Esophagus squamous epithelium (tissue), 4 donors: Measurements from ENCODE around the gene CAPN8.

Source experiments
- POLR2A ChIP-seq, 4 donors: fragments of 450-650 bp; IDR thresholded peaks; one replicate each; pipeline ENCODE4 v1.6.1; 2017; ENCODE audit warnings: antibody characterized with exemption in 4 of 4, mild to moderate bottlenecking in 4 of 4, moderate library complexity in 3 of 4
- TF ChIP-seq, protein P1 (sequence below), 6 experiments: fragments of 450-650 bp in 4 of 6; fragments of 200-600 bp in 2 of 6; sonication (generic) in 2 of 6; IDR thresholded peaks; one replicate each; pipeline ENCODE4 v1.5.1; 2016 to 2019; ENCODE audit warnings: antibody characterized with exemption in 6 of 6, mild to moderate bottlenecking in 4 of 6, moderate library complexity in 4 of 6

DNA sequence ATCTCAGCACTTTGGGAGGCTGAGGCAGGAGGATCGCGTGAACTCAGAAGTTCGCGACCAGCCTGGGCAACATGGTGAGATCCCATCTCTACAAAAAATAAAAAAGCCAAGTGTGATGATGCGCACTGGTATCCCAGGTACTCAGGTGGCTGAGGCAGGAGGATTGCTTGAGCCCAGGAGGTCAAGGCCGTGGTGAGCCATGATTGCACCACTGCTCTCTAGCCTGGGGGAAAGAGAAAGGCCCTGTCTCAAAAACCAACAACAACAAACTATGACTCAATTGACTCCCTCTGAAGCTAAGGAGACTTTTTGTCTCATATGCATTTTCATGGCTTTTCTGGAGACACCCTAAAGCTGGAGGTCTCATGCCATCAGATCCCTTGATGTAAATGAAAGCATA, 153.4 kb downstream of the CAPN8 start:
- TF ChIP-seq POLR2A (IDR thresholded peaks at IDR 0.05), result no peak
- TF ChIP-seq, protein P1, sequence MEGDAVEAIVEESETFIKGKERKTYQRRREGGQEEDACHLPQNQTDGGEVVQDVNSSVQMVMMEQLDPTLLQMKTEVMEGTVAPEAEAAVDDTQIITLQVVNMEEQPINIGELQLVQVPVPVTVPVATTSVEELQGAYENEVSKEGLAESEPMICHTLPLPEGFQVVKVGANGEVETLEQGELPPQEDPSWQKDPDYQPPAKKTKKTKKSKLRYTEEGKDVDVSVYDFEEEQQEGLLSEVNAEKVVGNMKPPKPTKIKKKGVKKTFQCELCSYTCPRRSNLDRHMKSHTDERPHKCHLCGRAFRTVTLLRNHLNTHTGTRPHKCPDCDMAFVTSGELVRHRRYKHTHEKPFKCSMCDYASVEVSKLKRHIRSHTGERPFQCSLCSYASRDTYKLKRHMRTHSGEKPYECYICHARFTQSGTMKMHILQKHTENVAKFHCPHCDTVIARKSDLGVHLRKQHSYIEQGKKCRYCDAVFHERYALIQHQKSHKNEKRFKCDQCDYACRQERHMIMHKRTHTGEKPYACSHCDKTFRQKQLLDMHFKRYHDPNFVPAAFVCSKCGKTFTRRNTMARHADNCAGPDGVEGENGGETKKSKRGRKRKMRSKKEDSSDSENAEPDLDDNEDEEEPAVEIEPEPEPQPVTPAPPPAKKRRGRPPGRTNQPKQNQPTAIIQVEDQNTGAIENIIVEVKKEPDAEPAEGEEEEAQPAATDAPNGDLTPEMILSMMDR (IDR thresholded peaks at IDR 0.05), result no peak
